Measurements from ENCODE around the gene ANKRD12. TPM values are rescaled to one million over a fixed set of nuclear protein-coding genes. Genes with fewer than 3 reads are reported as not detected.

Gene ANKRD12
- total RNA-seq, 1 experiment from 2014 or later, result 16.8 TPM

DNA sequence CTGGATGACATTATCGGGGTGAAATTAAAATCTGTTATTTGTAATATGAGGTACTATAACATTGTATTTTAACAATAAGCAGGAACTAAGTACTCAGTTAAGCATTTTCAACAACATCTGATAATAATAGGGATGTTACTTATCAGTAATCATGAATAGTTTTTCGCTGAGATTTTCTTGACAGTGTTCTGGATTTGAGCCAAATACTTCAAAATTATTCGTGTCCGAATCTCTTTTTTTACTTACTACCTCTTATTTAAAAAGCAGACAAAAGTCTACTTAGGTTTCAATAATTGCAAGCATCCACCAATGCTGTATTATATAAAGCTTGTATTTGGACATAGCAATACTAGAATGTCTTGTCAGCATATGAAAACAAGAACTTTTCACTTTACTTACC, 6.4 kb upstream of the ANKRD12 start:
- Histone ChIP-seq H2AFZ (ENCODE audit: low read length) (no peak overlapping the region), H3K4me3 (ENCODE audit: low read length) (no peak overlapping the region), H3K4me1 (ENCODE audit: low read length) (peaks cover 42% of the 10 kb centered on the region), H3K4me2 (ENCODE audit: low read depth, low read length, poor library complexity, severe bottlenecking) (no peak overlapping the region), H3K79me2 (ENCODE audit: low read length) (peaks cover 57% of the 10 kb centered on the region), H3K27me3 (ENCODE audit: low read length) (no peaks in the 10 kb centered on the region), H3K27ac (ENCODE audit: low read length) (no peak overlapping the region), H3K9me2 (replicated peaks; ENCODE audit: insufficient read depth, low read length) (no peaks in the 10 kb centered on the region), H4K20me1 (ENCODE audit: insufficient read depth, low read depth, low read length) (0 out of 2 replicates have a peak, but pooled peaks cover 11% of the 10 kb centered on the region), H3K9ac (ENCODE audit: low read length) (no peak overlapping the region), H3K36me3 (ENCODE audit: insufficient read depth, low read length) (peaks cover 77% of the 10 kb centered on the region), H3K9me3 (ENCODE audit: low read length) (no peaks in the 10 kb centered on the region)
- peak; percentile 34 for DNase-seq

DNA sequence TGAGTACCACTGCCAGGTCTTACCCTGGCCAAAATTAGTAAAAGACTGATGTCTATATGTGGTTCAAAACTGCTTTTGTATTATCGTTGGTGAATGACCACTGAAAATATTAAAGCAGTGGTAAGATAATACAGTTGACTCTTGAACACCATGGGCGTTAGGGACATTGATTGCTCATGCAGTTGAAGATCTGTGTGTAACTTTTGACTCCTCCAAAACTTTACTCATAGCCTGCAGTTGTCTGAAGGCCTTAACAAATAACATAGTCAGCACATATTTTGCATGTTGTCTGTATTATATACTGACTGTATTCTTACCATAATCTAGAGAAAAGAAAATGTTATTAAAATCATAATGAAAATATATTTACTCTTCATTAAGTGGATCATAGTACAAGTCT, 5.8 kb upstream of the ANKRD12 start:
- H3K36me3 ChIP-seq (ENCODE audit: insufficient read depth, low read length), result peaks cover 71% of the 10 kb centered on the region
- H2AFZ ChIP-seq (ENCODE audit: low read length), result no peak overlapping the region
- H3K4me2 ChIP-seq (ENCODE audit: low read depth, low read length, poor library complexity, severe bottlenecking), result no peak overlapping the region
- H3K9me2 ChIP-seq (replicated peaks; ENCODE audit: insufficient read depth, low read length), result no peaks in the 10 kb centered on the region
- no peak for DNase-seq
- H3K4me1 ChIP-seq (ENCODE audit: low read length), result peaks cover 42% of the 10 kb centered on the region
- H3K9ac ChIP-seq (ENCODE audit: low read length), result no peak overlapping the region
- no peak overlapping the region for H3K27ac ChIP-seq (ENCODE audit: low read length)
- no peaks in the 10 kb centered on the region for H3K27me3 ChIP-seq (ENCODE audit: low read length)
- peaks cover 51% of the 10 kb centered on the region for H3K79me2 ChIP-seq (ENCODE audit: low read length)
- no peaks in the 10 kb centered on the region for H3K9me3 ChIP-seq (ENCODE audit: low read length)
- H3K4me3 ChIP-seq (ENCODE audit: low read length), result no peak overlapping the region
- 0 out of 2 replicates have a peak, but pooled peaks cover 5% of the 10 kb centered on the region for H4K20me1 ChIP-seq (ENCODE audit: insufficient read depth, low read depth, low read length)

DNA sequence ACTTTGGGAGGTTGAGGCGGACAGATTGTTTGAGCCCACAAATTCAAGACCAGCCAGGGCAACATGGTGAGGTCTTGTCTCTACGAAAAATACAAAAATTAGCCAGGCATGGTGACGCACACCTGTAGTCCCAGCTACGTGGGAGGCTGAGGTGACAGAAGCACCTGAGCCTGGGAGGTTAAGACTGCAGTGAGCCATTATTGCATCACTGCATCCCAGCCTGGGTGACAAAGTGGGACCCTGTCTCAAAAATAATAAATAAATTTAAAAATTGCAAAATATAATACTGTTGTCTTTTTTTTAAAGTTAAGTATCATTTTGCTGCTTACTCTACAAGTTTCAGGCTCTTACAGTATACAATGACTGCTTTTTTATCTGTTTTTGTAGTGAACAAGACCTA, 4.0 kb upstream of the ANKRD12 start:
- H4K20me1 ChIP-seq (ENCODE audit: insufficient read depth, low read depth, low read length), result 0 out of 2 replicates have a peak, but pooled peaks cover 4% of the 10 kb centered on the region
- peaks cover 39% of the 10 kb centered on the region for H3K4me1 ChIP-seq (ENCODE audit: low read length)
- no peaks in the 10 kb centered on the region for H3K27me3 ChIP-seq (ENCODE audit: low read length)
- DNase-seq, result no peak
- no peaks in the 10 kb centered on the region for H3K9me3 ChIP-seq (ENCODE audit: low read length)
- no peak overlapping the region for H3K4me2 ChIP-seq (ENCODE audit: low read depth, low read length, poor library complexity, severe bottlenecking)
- H3K9me2 ChIP-seq (replicated peaks; ENCODE audit: insufficient read depth, low read length), result no peaks in the 10 kb centered on the region
- H3K4me3 ChIP-seq (ENCODE audit: low read length), result no peak overlapping the region
- H3K27ac ChIP-seq (ENCODE audit: low read length), result peak overlapping the region; percentile 22; the same call in 1 of the 2 replicates
- H2AFZ ChIP-seq (ENCODE audit: low read length), result no peak overlapping the region
- H3K9ac ChIP-seq (ENCODE audit: low read length), result no peak overlapping the region
- peaks cover 37% of the 10 kb centered on the region for H3K79me2 ChIP-seq (ENCODE audit: low read length)
- H3K36me3 ChIP-seq (ENCODE audit: insufficient read depth, low read length), result peaks cover 54% of the 10 kb centered on the region

DNA sequence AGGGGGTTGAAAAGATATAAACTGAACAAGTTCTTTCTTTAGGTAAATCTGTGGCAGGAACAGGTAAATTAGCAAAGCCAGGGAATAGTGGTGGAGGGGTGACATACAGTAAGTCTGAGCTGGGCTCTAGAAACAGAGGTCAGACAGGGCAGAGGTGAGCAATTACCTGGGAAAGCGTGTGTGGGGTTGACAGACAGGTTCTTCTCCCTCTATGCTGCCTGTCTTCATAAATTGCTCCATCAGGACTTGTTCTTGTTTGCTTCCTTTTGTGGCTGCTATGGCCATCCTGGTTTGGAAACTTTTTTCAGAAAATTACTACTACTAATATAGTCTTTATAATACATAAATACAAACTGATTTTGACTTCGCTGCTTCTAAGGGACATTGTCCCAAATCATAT, 3.4 kb upstream of the ANKRD12 start:
- H3K27ac ChIP-seq (ENCODE audit: low read length), result peak overlapping the region; percentile 22; the same call in 1 of the 2 replicates
- H3K79me2 ChIP-seq (ENCODE audit: low read length), result peaks cover 38% of the 10 kb centered on the region
- H3K9me3 ChIP-seq (ENCODE audit: low read length), result no peaks in the 10 kb centered on the region
- peaks cover 48% of the 10 kb centered on the region for H3K36me3 ChIP-seq (ENCODE audit: insufficient read depth, low read length)
- no peaks in the 10 kb centered on the region for H3K9me2 ChIP-seq (replicated peaks; ENCODE audit: insufficient read depth, low read length)
- no peak for DNase-seq
- peaks cover 40% of the 10 kb centered on the region for H3K4me1 ChIP-seq (ENCODE audit: low read length)
- no peak overlapping the region for H3K4me3 ChIP-seq (ENCODE audit: low read length)
- no peak overlapping the region for H3K4me2 ChIP-seq (ENCODE audit: low read depth, low read length, poor library complexity, severe bottlenecking)
- H3K27me3 ChIP-seq (ENCODE audit: low read length), result no peaks in the 10 kb centered on the region
- no peak overlapping the region for H3K9ac ChIP-seq (ENCODE audit: low read length)
- H2AFZ ChIP-seq (ENCODE audit: low read length), result no peak overlapping the region
- H4K20me1 ChIP-seq (ENCODE audit: insufficient read depth, low read depth, low read length), result peaks cover 8% of the 10 kb centered on the region; the same call in 1 of the 2 replicates

DNA sequence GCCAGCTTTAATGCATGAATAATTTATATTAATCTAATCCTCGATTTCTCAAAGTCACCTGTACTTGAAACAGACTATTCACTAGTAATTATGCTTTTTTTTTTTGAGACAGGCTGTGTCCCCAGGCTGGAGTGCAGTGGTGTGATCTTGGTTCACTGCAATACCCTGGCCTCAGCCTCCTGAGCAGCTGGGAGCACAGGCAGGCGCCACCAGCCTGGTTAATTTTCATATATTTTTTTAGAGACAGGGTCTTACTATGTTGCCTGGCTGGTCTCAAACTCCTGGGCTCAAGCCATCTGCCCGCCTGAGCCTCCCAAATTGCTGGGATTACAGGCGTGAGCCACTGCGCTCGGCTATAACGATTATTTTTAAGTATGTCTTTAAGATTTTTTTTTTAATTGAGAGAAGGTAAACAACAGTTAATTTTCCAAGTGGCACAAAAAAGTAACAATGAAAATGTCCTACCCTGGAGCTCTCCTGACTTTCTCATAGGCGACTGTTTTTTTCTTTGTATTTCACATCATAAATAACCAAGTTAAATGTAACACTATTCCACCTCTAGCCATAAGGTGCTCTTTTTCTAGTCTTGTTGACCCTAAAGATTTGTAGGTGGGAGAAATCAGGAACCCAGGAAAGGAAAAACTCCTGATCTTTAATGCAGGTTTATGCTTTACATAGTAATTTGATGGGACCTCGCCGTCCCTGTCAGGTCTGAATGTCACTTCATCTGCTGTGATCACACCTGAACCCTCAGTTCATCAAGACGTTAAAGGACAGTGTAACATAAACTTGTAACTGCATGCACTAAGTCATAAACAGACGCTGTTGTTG, 1.3 kb upstream of the ANKRD12 start:
- Histone ChIP-seq H2AFZ (ENCODE audit: low read length) (peak overlapping the region; percentile 59; the same call in 1 of the 2 replicates), H3K27me3 (ENCODE audit: low read length) (no peaks in the 10 kb centered on the region), H4K20me1 (ENCODE audit: insufficient read depth, low read depth, low read length) (peaks cover 20% of the 10 kb centered on the region), H3K36me3 (ENCODE audit: insufficient read depth, low read length) (peaks cover 29% of the 10 kb centered on the region), H3K4me1 (ENCODE audit: low read length) (peaks cover 60% of the 10 kb centered on the region), H3K9me2 (replicated peaks; ENCODE audit: insufficient read depth, low read length) (no peaks in the 10 kb centered on the region), H3K27ac (ENCODE audit: low read length) (peak overlapping the region; percentile 48), H3K79me2 (ENCODE audit: low read length) (peaks cover 45% of the 10 kb centered on the region), H3K4me3 (ENCODE audit: low read length) (peak overlapping the region; percentile 77), H3K9me3 (ENCODE audit: low read length) (no peaks in the 10 kb centered on the region), H3K9ac (ENCODE audit: low read length) (peak overlapping the region; percentile 78), H3K4me2 (ENCODE audit: low read depth, low read length, poor library complexity, severe bottlenecking) (peak overlapping the region; percentile 75)
- no peak for DNase-seq

DNA sequence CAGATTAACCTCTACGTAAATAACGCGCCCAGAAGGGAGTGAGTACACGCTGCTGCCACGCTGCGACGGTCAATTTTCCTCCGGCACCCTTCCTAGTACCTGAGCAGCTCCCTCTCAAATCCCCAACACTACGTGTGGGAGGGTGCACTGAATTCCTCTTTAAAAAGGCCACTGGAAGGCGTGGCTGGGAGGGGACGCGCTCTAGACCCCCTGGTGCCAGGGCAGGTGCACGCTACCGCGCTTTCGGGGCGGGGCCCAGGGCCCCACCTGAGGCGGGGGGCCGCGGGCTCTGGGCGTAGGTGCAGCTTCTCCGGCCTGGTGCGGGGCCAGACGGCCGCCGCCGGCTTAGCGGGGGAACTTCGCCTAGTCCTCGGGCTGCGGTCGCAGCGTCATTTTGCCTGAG, 668 bp upstream of the ANKRD12 start:
- Histone ChIP-seq H3K79me2 (ENCODE audit: low read length) (peaks cover 46% of the 10 kb centered on the region), H3K4me1 (ENCODE audit: low read length) (peaks cover 66% of the 10 kb centered on the region)
- peak; percentile 68 for DNase-seq

DNA sequence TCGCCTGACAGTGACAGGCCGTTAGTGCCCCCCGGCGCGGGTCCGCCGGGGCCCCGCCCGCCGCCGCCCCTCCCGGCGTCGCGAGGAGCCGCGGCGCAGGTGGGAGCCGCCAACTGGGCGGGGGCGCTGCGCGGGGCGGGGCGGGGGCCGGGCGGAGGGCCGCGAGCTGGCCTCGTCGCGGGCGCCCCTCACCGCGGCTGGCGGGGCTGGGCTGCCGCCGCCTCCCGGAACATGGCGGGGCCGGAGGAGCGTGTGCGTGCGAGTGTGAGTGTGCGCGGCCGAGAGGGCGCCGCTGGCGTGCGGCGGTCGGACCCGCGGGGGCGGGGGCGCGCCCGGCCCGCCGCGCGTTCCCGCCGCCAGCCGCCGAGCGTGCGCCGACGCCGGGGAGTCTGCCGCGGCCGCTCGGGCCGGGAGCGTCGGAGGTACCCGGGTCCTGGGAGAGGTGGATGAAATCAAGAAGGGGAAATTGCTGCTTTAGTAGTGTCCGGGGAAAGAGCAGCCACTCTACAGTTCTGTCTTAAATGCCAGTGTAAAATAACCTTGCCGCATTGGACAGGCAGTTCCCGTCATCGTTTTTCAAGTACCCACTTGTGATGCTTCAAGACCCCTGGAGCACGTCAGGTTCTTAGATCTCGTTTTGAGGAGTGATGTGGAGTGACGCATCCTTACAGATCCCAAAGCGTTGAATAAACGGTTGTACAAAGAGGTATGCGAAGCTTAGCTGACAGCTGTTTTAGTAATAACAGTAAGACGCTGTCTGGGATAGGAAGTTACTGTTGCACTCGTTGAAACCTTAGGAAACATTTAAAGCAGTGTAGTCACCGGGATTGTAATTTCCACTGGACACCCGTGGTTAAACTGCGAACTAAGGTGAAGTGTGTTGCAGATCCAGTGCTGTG, 836 bp downstream of the ANKRD12 start:
- Histone ChIP-seq H3K9me3 (ENCODE audit: low read length) (no peaks in the 10 kb centered on the region), H3K36me3 (ENCODE audit: insufficient read depth, low read length) (peaks cover 10% of the 10 kb centered on the region; the same call in 1 of the 2 replicates), H3K27me3 (ENCODE audit: low read length) (no peaks in the 10 kb centered on the region), H3K9me2 (replicated peaks; ENCODE audit: insufficient read depth, low read length) (no peaks in the 10 kb centered on the region), H3K4me3 (ENCODE audit: low read length) (peak overlapping the region; percentile 77), H3K4me1 (ENCODE audit: low read length) (peaks cover 66% of the 10 kb centered on the region), H2AFZ (ENCODE audit: low read length) (peak overlapping the region; percentile 59), H3K79me2 (ENCODE audit: low read length) (peaks cover 53% of the 10 kb centered on the region), H4K20me1 (ENCODE audit: insufficient read depth, low read depth, low read length) (peaks cover 34% of the 10 kb centered on the region), H3K9ac (ENCODE audit: low read length) (peak overlapping the region; percentile 76), H3K27ac (ENCODE audit: low read length) (peak overlapping the region; percentile 83), H3K4me2 (ENCODE audit: low read depth, low read length, poor library complexity, severe bottlenecking) (peak overlapping the region; percentile 77)
- peak; percentile 86 for DNase-seq

More for the DNA sequence above, 668 bp upstream of the ANKRD12 start:
- peak overlapping the region; percentile 77 for H3K4me3 ChIP-seq (ENCODE audit: low read length)
- H3K4me2 ChIP-seq (ENCODE audit: low read depth, low read length, poor library complexity, severe bottlenecking), result peak overlapping the region; percentile 75
- H3K27ac ChIP-seq (ENCODE audit: low read length), result peak overlapping the region; percentile 48
- no peaks in the 10 kb centered on the region for H3K9me2 ChIP-seq (replicated peaks; ENCODE audit: insufficient read depth, low read length)
- no peaks in the 10 kb centered on the region for H3K27me3 ChIP-seq (ENCODE audit: low read length)
- no peaks in the 10 kb centered on the region for H3K9me3 ChIP-seq (ENCODE audit: low read length)
- peaks cover 25% of the 10 kb centered on the region for H4K20me1 ChIP-seq (ENCODE audit: insufficient read depth, low read depth, low read length)
- peak overlapping the region; percentile 59; the same call in 1 of the 2 replicates for H2AFZ ChIP-seq (ENCODE audit: low read length)
- H3K9ac ChIP-seq (ENCODE audit: low read length), result peak overlapping the region; percentile 78
- peaks cover 25% of the 10 kb centered on the region for H3K36me3 ChIP-seq (ENCODE audit: insufficient read depth, low read length)
